HepG2 (cell line): ENCODE data around the gene UBAC2. TPM values are rescaled to one million over a fixed set of nuclear protein-coding genes. Genes with fewer than 3 reads are reported as not detected.

Source experiments
- POLR2G ChIP-seq: fragments of 200-400 bp; formaldehyde crosslinking; IDR thresholded peaks from 2 replicates; pipeline ENCODE4 v1.6.1; 2018; ENCODE audit warnings: mild to moderate bottlenecking, low read depth, low read length, moderate library complexity
- ZBTB40 ChIP-seq, 2 experiments: fragments of 450-650 bp in 1 of 2; sonication (generic) in 1 of 2; formaldehyde crosslinking in 1 of 2; IDR thresholded peaks; 2 replicates each; pipeline versions ENCODE4 v1.6.1 to v1.8.0; 2016 to 2022; ENCODE audit warnings: antibody characterized with exemption in 1 of 2, mild to moderate bottlenecking in 1 of 2, missing genetic modification reagents in 1 of 2
- polyA plus RNA-seq, 8 experiments: library from polyadenylated mRNA; depleted of rRNA in 3 of 8; stranded (reverse) in 7 of 8; unstranded in 1 of 8; fragments of >200 nt; fragmentation: Illumina TruSeq in 4 of 8; extraction: Trizol in 4 of 8; gene quantifications; 2 replicates each; pipeline versions ENCODE4 v1.2.1 to v1.2.3, GENCODE V29; 2011 to 2016; ENCODE audit warnings: low read depth in 4 of 8, missing spikeins in 1 of 8, mixed read lengths in 1 of 8; ENCODE audit not compliant: insufficient read depth in 1 of 8
- total RNA-seq, 5 experiments: library from RNA; depleted of rRNA; stranded (reverse); fragments of >200 nt; fragmentation: Illumina TruSeq; extraction: Trizol; gene quantifications; 2 replicates each; pipeline ENCODE4 v1.2.3, GENCODE V29; 2016; ENCODE audit warnings: low read depth in 1 of 5

Gene UBAC2
- total and polyA plus RNA-seq, 2 of the 13 experiments (the other 11 are each of a cell fraction or from before 2014, with no cell fraction given) = 61.3 to 80.8 TPM

- TF ChIP-seq ZBTB40 (IDR thresholded peaks at IDR 0.05) (no peak), ZBTB40 (CRISPR knock-in tag; IDR thresholded peaks at IDR 0.05) (no peak), POLR2G (no peak)
- TF ChIP-seq, all 625 proteins: peak for 0
These were observed 212.2 kb downstream of the UBAC2 start (continued) for GRCh38 chr13:99412856-99413255.
